Measurements from ENCODE around the gene CTBP2.

Gene CTBP2

DNA sequence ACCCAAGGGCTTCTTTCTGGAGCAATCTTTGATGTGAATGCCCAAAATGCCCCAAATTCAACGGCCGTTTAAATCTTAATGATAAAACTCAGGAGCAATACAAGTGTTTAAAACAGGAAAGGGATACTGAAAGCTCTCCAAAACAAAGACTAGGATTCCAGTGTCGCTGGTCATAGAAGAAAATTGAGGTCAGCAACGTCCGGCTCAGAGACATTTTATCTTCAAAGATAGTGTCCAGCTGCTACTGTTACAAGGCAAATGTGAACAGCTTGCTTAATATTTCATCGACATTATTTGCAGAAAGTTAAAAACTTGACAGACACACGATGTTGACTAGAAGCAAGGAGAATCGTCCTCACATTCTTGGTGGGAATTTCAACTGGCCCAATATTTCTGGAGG lies 15.4 kb upstream of the CTBP2 start:
- Histone ChIP-seq H3K4me2 (ENCODE audit: low read depth, low read length) (no peak overlapping the region), H3K4me3 (ENCODE audit: low read length) (no peak overlapping the region), H3K9me3 (replicated peaks; ENCODE audit: insufficient read depth, low read length) (no peaks in the 10 kb centered on the region), H3K9ac (ENCODE audit: low read length) (no peak overlapping the region), H3F3A (ENCODE audit: insufficient read depth, low read length) (no peaks in the 10 kb centered on the region), H3K27ac (ENCODE audit: low read length) (no peak overlapping the region), H3K79me2 (ENCODE audit: low read length) (no peaks in the 10 kb centered on the region), H3K4me1 (ENCODE audit: low read length) (no peaks in the 10 kb centered on the region), H3K36me3 (replicated peaks; ENCODE audit: insufficient read depth, low read length) (no peaks in the 10 kb centered on the region), H3K9me2 (replicated peaks; ENCODE audit: insufficient read depth, low read length) (no peaks in the 10 kb centered on the region), H2AFZ (ENCODE audit: low read length) (no peak overlapping the region), H3K27me3 (replicated peaks; ENCODE audit: insufficient read depth, low read length) (peaks cover 41% of the 10 kb centered on the region; the same call in 1 of the 2 replicates), H4K20me1 (ENCODE audit: insufficient read depth, low read length) (no peaks in the 10 kb centered on the region)
- no peak for DNase-seq
- TF ChIP-seq EZH2 (optimal IDR thresholded peaks at IDR 0.05; ENCODE audit: low read depth, low read length) = no peak
- TF ChIP-seq, protein P1, sequence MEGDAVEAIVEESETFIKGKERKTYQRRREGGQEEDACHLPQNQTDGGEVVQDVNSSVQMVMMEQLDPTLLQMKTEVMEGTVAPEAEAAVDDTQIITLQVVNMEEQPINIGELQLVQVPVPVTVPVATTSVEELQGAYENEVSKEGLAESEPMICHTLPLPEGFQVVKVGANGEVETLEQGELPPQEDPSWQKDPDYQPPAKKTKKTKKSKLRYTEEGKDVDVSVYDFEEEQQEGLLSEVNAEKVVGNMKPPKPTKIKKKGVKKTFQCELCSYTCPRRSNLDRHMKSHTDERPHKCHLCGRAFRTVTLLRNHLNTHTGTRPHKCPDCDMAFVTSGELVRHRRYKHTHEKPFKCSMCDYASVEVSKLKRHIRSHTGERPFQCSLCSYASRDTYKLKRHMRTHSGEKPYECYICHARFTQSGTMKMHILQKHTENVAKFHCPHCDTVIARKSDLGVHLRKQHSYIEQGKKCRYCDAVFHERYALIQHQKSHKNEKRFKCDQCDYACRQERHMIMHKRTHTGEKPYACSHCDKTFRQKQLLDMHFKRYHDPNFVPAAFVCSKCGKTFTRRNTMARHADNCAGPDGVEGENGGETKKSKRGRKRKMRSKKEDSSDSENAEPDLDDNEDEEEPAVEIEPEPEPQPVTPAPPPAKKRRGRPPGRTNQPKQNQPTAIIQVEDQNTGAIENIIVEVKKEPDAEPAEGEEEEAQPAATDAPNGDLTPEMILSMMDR (IDR thresholded peaks at IDR 0.05; ENCODE audit: low read length) = no peak
- no peak for TF ChIP-seq EZH2phosphoT487 (IDR thresholded peaks at IDR 0.05; ENCODE audit: low read length)

DNA sequence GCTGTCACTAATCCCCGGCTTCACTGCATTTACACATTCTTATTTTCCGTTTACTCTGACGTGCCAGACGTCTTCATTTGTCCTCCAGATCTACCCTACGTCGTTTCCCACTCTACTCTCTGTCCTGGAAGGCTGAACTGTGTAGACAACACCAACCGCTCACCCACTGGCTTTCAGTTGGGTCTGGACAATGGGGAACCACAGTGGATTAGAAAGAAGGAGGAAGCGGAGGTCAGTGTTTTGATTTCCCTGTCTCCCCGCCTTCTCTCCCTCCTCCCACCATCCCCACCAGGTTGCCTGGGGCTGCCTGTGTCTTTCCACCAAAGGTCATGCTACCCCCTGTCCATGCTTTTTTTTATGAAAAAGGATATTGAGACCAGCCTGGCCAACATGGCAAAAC lies 14.0 kb upstream of the CTBP2 start:
- H3K4me2 ChIP-seq (ENCODE audit: low read depth, low read length) = no peak overlapping the region
- no peak overlapping the region for H2AFZ ChIP-seq (ENCODE audit: low read length)
- peaks cover 51% of the 10 kb centered on the region for H3K27me3 ChIP-seq (replicated peaks; ENCODE audit: insufficient read depth, low read length)
- no peaks in the 10 kb centered on the region for H3K9me3 ChIP-seq (replicated peaks; ENCODE audit: insufficient read depth, low read length)
- no peaks in the 10 kb centered on the region for H3K4me1 ChIP-seq (ENCODE audit: low read length)
- no peak overlapping the region for H3K9ac ChIP-seq (ENCODE audit: low read length)
- DNase-seq = no peak
- H4K20me1 ChIP-seq (ENCODE audit: insufficient read depth, low read length) = no peaks in the 10 kb centered on the region
- H3F3A ChIP-seq (ENCODE audit: insufficient read depth, low read length) = no peaks in the 10 kb centered on the region
- no peak overlapping the region for H3K27ac ChIP-seq (ENCODE audit: low read length)
- TF ChIP-seq, protein P1 (IDR thresholded peaks at IDR 0.05; ENCODE audit: low read length) = no peak
- TF ChIP-seq EZH2phosphoT487 (IDR thresholded peaks at IDR 0.05; ENCODE audit: low read length) = no peak
- no peak for TF ChIP-seq EZH2 (optimal IDR thresholded peaks at IDR 0.05; ENCODE audit: low read depth, low read length)
- no peaks in the 10 kb centered on the region for H3K79me2 ChIP-seq (ENCODE audit: low read length)
- H3K36me3 ChIP-seq (replicated peaks; ENCODE audit: insufficient read depth, low read length) = no peaks in the 10 kb centered on the region
- H3K4me3 ChIP-seq (ENCODE audit: low read length) = no peak overlapping the region
- H3K9me2 ChIP-seq (replicated peaks; ENCODE audit: insufficient read depth, low read length) = no peaks in the 10 kb centered on the region

DNA sequence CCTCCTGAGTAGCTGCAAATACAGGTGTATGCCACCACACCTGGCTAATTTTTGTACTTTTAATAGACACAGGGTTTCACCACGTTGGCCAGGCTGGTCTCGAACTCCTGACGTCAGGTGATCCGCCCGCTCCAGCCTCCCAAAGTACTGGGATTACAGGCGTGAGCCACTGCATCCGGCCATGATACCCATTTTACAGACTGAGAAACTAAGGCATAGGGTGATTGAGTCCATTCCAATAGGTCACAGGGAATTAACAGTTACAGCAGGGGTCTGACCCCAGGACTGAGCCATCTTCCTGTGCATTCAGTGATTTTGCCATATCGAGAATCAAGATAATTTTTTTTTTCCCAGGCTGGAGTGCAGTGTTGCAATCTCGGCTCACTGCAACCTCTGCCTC lies 12.3 kb upstream of the CTBP2 start:
- Histone ChIP-seq H2AFZ (ENCODE audit: low read length) (no peak overlapping the region), H3K79me2 (ENCODE audit: low read length) (no peaks in the 10 kb centered on the region)

More for the DNA sequence above, 12.3 kb upstream of the CTBP2 start:
- TF ChIP-seq EZH2phosphoT487 (IDR thresholded peaks at IDR 0.05; ENCODE audit: low read length) (no peak), EZH2 (optimal IDR thresholded peaks at IDR 0.05; ENCODE audit: low read depth, low read length) (no peak)
- TF ChIP-seq, protein P1 (IDR thresholded peaks at IDR 0.05; ENCODE audit: low read length) = no peak
- H3K27me3 ChIP-seq (replicated peaks; ENCODE audit: insufficient read depth, low read length) = peaks cover 66% of the 10 kb centered on the region
- no peak overlapping the region for H3K4me2 ChIP-seq (ENCODE audit: low read depth, low read length)
- H3K4me3 ChIP-seq (ENCODE audit: low read length) = no peak overlapping the region
- H3K9me3 ChIP-seq (replicated peaks; ENCODE audit: insufficient read depth, low read length) = no peaks in the 10 kb centered on the region
- DNase-seq = no peak
- no peaks in the 10 kb centered on the region for H3K4me1 ChIP-seq (ENCODE audit: low read length)
- no peaks in the 10 kb centered on the region for H3K9me2 ChIP-seq (replicated peaks; ENCODE audit: insufficient read depth, low read length)
- no peak overlapping the region for H3K27ac ChIP-seq (ENCODE audit: low read length)
- H4K20me1 ChIP-seq (ENCODE audit: insufficient read depth, low read length) = no peaks in the 10 kb centered on the region
- no peaks in the 10 kb centered on the region for H3F3A ChIP-seq (ENCODE audit: insufficient read depth, low read length)
- no peak overlapping the region for H3K9ac ChIP-seq (ENCODE audit: low read length)
- H3K36me3 ChIP-seq (replicated peaks; ENCODE audit: insufficient read depth, low read length) = no peaks in the 10 kb centered on the region

Measured in MM.1S (cell line).